Neural crest cell (in vitro differentiated cells): ENCODE results near the gene MYLK4. TPM values are rescaled to one million over a fixed set of nuclear protein-coding genes. Genes with fewer than 3 reads are reported as not detected.
A peak's percentile ranks its signal among the peaks of the same experiment; 100 is the strongest.

Experiments used
- DNase-seq: peaks from one replicate; pipeline ENCODE4 v3.0.0; 2021; ENCODE audit warnings: low read depth, mixed read lengths, low spot score
- H3K27ac Mint-ChIP-seq: one replicate; pipeline ENCODE4 v1.8.0; 2021; ENCODE audit warnings: mild to moderate bottlenecking, mixed read lengths; ENCODE audit not compliant: unreplicated experiment
- H3K27me3 Mint-ChIP-seq: 2 replicates; pipeline ENCODE4 v1.8.0; 2021; ENCODE audit warnings: low read depth, mild to moderate bottlenecking, mixed read lengths
- H3K36me3 Mint-ChIP-seq: 2 replicates; pipeline ENCODE4 v1.8.0; 2021; ENCODE audit warnings: low read depth, mild to moderate bottlenecking, mixed read lengths
- H3K4me1 Mint-ChIP-seq: 2 replicates; pipeline ENCODE4 v1.8.0; 2021; ENCODE audit warnings: mixed read lengths
- H3K4me3 Mint-ChIP-seq: one replicate; pipeline ENCODE4 v1.8.0; 2021; ENCODE audit warnings: mild to moderate bottlenecking, mixed read lengths
- H3K9me3 Mint-ChIP-seq: 2 replicates; pipeline ENCODE4 v1.8.0; 2021; ENCODE audit warnings: mixed read lengths
- CTCF ChIP-seq: fragments of 200-600 bp; sonication (generic); conservative IDR thresholded peaks from 2 replicates; pipeline ENCODE4 v1.5.0; 2021; ENCODE audit warnings: antibody characterized with exemption, mild to moderate bottlenecking
- total RNA-seq: library from RNA; stranded (reverse); gene quantifications from 2 replicates; pipeline ENCODE4 v1.2.1, GENCODE V29; 2021

The MYLK4 gene
- total RNA-seq, 1 donor from 2014 or later, result 0.96 TPM

- peak overlapping the region; percentile 76 for H3K4me3 Mint-ChIP-seq
- no peak for TF ChIP-seq CTCF
- peaks cover 47% of the 10 kb centered on the region for H3K4me1 Mint-ChIP-seq
- H3K27me3 Mint-ChIP-seq, result no peaks in the 10 kb centered on the region
- no peak overlapping the region for H3K27ac Mint-ChIP-seq
- H3K36me3 Mint-ChIP-seq, result peaks cover 8% of the 10 kb centered on the region
- no peaks in the 10 kb centered on the region for H3K9me3 Mint-ChIP-seq
- no peak for DNase-seq
These were observed 18.0 kb upstream of the MYLK4 start for GRCh38 chr6:2768696-2769095.

- Mint-ChIP-seq H3K27ac (no peak overlapping the region), H3K9me3 (no peaks in the 10 kb centered on the region), H3K36me3 (peaks cover 4% of the 10 kb centered on the region), H3K4me3 (peak overlapping the region; percentile 76), H3K27me3 (no peaks in the 10 kb centered on the region), H3K4me1 (peaks cover 47% of the 10 kb centered on the region)
- TF ChIP-seq CTCF, result no peak
- no peak for DNase-seq
These were observed 17.2 kb upstream of the MYLK4 start for GRCh38 chr6:2767657-2768524.

GRCh38 chr6:2766767-2767656 lies 16.3 kb upstream of the MYLK4 start:
- no peak for DNase-seq
- Mint-ChIP-seq H3K9me3 (no peaks in the 10 kb centered on the region), H3K27ac (peak overlapping the region; percentile 51), H3K27me3 (no peaks in the 10 kb centered on the region), H3K36me3 (peaks cover 4% of the 10 kb centered on the region), H3K4me3 (peak overlapping the region; percentile 94), H3K4me1 (peaks cover 47% of the 10 kb centered on the region)
- TF ChIP-seq CTCF, result peak; percentile 47

GRCh38 chr6:2765896-2766766 lies 15.4 kb upstream of the MYLK4 start:
- Mint-ChIP-seq H3K36me3 (peaks cover 4% of the 10 kb centered on the region), H3K9me3 (no peaks in the 10 kb centered on the region), H3K4me3 (peak overlapping the region; percentile 94), H3K27ac (peak overlapping the region; percentile 51), H3K4me1 (peaks cover 45% of the 10 kb centered on the region), H3K27me3 (no peaks in the 10 kb centered on the region)
- no peak for TF ChIP-seq CTCF
- DNase-seq, result peak; percentile 34
